GM12878 (cell line): ENCODE results near the gene STAM2. TPM values are rescaled to one million over a fixed set of nuclear protein-coding genes. Genes with fewer than 3 reads are reported as not detected.
"Not testable (repeated sequence)": the region's sequence is repeated elsewhere in the genome, so short reads cannot be mapped to it uniquely, and the experiment has no call there.

ENCODE experiments used
- ATAC-seq: fragments of 200-7000 bp; cut with Tn5 transposase; 3 replicates; pipeline ENCODE4 v1.9.1; 2020; ENCODE audit warnings: mild to moderate bottlenecking, moderate library complexity
- BruUV-seq: library from RNA; stranded (reverse); fragments of 400-500 nt; replicated peaks from 2 replicates; lab custom pipeline; 2021; lab: Mats Ljungman, UMichigan
- CTCF ChIA-PET: fragments of 300-600 bp; sonication (Branson Sonifier 250); formaldehyde crosslinking; extraction: SDS; loops from one replicate; lab custom pipeline; 2021; ENCODE audit warnings: inconsistent platforms; lab: Yijun Ruan, JAX
- POLR2A ChIA-PET: fragments of 350-600 bp; formaldehyde crosslinking; extraction: SDS; loops from one replicate; lab custom pipeline; 2021; ENCODE audit warnings: inconsistent platforms; lab: Charles Lee
- RAD21 ChIA-PET: fragments of 300-600 bp; sonication (Branson Sonifier 250); formaldehyde crosslinking; loops from one replicate; lab custom pipeline; 2023; ENCODE audit warnings: antibody characterized with exemption; ENCODE audit not compliant: unreplicated experiment; lab: Charles Lee
- SMC1A ChIA-PET: fragments of 300-600 bp; sonication (Branson Sonifier 250); formaldehyde crosslinking; loops from one replicate; lab custom pipeline; 2023; ENCODE audit not compliant: unreplicated experiment, uncharacterized antibody; lab: Charles Lee
- DNase-seq: peaks from one replicate; pipeline ENCODE4 v3.0.0-alpha.2; 2011; ENCODE audit warnings: low read depth, low spot score
- FAIRE-seq: peaks from 3 replicates; lab custom pipeline; 2011; peaks lifted over from hg19 to GRCh38; lab: Jason Lieb, UNC
- H2AFZ ChIP-seq: 2 replicates; pipeline ENCODE4 v1.6.0; 2011; ENCODE audit warnings: low read depth, low read length, control low read depth; ENCODE audit not compliant: control insufficient read depth
- H3K27ac ChIP-seq: 2 replicates; pipeline ENCODE4 v1.5.1; 2011; ENCODE audit warnings: control low read depth; ENCODE audit not compliant: control insufficient read depth, insufficient read depth
- H3K27me3 ChIP-seq, 2 experiments: replicated peaks in 1 of 2; 2 replicates each; pipeline versions ENCODE4 v1.6.0 to v1.6.1; 2011; ENCODE audit warnings: low read length in 1 of 2; ENCODE audit not compliant: control insufficient read depth in 2 of 2, insufficient read depth in 2 of 2
- H3K36me3 ChIP-seq, 2 experiments: 2 replicates each; pipeline ENCODE4 v1.5.1; 2011; ENCODE audit warnings: low read length in 1 of 2; ENCODE audit not compliant: control insufficient read depth in 2 of 2, insufficient read depth in 2 of 2
- H3K4me1 ChIP-seq: 2 replicates; pipeline ENCODE4 v1.6.1; 2011; ENCODE audit warnings: mild to moderate bottlenecking, low read length, moderate library complexity, mixed read lengths; ENCODE audit not compliant: control insufficient read depth, insufficient read depth
- H3K4me2 ChIP-seq: 2 replicates; pipeline ENCODE4 v1.6.0; 2011; ENCODE audit warnings: control low read depth; ENCODE audit not compliant: control insufficient read depth, insufficient read depth
- H3K4me3 ChIP-seq: fragments of 200-600 bp; sonication (generic); 2 replicates; pipeline ENCODE4 v1.5.1; 2016
- H3K79me2 ChIP-seq: 2 replicates; pipeline ENCODE4 v1.6.0; 2011; ENCODE audit warnings: low read length; ENCODE audit not compliant: control insufficient read depth, insufficient read depth
- H3K9ac ChIP-seq: 2 replicates; pipeline ENCODE4 v1.8.0; 2011; ENCODE audit warnings: low read length, control low read depth, mixed read lengths; ENCODE audit not compliant: control insufficient read depth, insufficient read depth
- H3K9me3 ChIP-seq: replicated peaks from 3 replicates; pipeline ENCODE4 v1.5.1; 2011; ENCODE audit warnings: mild to moderate bottlenecking, low read length; ENCODE audit not compliant: control insufficient read depth, insufficient read depth
- H4K20me1 ChIP-seq: 2 replicates; pipeline ENCODE4 v1.6.0; 2011; ENCODE audit not compliant: control insufficient read depth, insufficient read depth
- MXI1 ChIP-seq: fragments of 150-350 bp; IDR thresholded peaks from 2 replicates; pipeline ENCODE4 v1.6.1; 2011; ENCODE audit warnings: low read depth, mild to moderate bottlenecking, inconsistent platforms, low read length, improper control_type of control experiment
- POLR2AphosphoS2 ChIP-seq: IDR thresholded peaks from 2 replicates; pipeline ENCODE4 v1.6.1; 2011; ENCODE audit warnings: low read depth, mild to moderate bottlenecking, low read length, improper control_type of control experiment, moderate library complexity
- RFX5 ChIP-seq: IDR thresholded peaks from 2 replicates; pipeline ENCODE4 v1.6.1; 2011; ENCODE audit warnings: low read depth, low read length, improper control_type of control experiment
- WGBS: methylation state at CpG from one replicate; pipeline ENCODE4 v1.1.6; 2016; ENCODE audit warnings: low lambda C conversion rate; ENCODE audit not compliant: insufficient replicate concordance, insufficient coverage; ENCODE audit errors: missing lambda C conversion rate; 5-methylcytosine and 5-hydroxymethylcytosine counted together
- in situ Hi-C: fragments of 300-500 bp; cut with MboI; formaldehyde crosslinking; loops from 9 replicates; pipeline ENCODE4 v1.14.3; 2018; ENCODE audit warnings: mixed read lengths
- intact Hi-C: fragments of 100-400 bp; cut with micrococcal nuclease; formaldehyde crosslinking; loops from one replicate; pipeline ENCODE4 v1.14.2; 2022; ENCODE audit not compliant: unreplicated experiment
- polyA plus RNA-seq, 11 experiments: library from polyadenylated mRNA; depleted of rRNA in 4 of 11; unstranded in 6 of 11; stranded (reverse) in 5 of 11; fragments of >200 nt; fragmentation: Nextera tagmentation in 4 of 11; fragmentation: Illumina TruSeq in 1 of 11; extraction: Ambion mirVana in 4 of 11; extraction: Trizol in 1 of 11; gene quantifications; 1 replicate in 1 of 11; 2 replicates in 10 of 11; pipeline versions ENCODE4 v1.2.1 to v1.2.3, GENCODE V29; 2011 to 2016; ENCODE audit warnings: inconsistent platforms in 2 of 11, missing spikeins in 2 of 11, low read depth in 1 of 11
- total RNA-seq, 4 experiments: library from RNA; depleted of rRNA in 3 of 4; stranded (reverse); fragments of >200 nt in 3 of 4; fragmentation: Illumina TruSeq in 1 of 4; extraction: Trizol in 1 of 4; gene quantifications; 2 replicates each; pipeline versions ENCODE4 v1.2.1 to v1.2.3, GENCODE V29; 2013 to 2021
- TF ChIP-seq, protein P1 (sequence below): fragments of 150-350 bp; IDR thresholded peaks from 2 replicates; pipeline ENCODE4 v1.6.1; 2016; ENCODE audit warnings: low read depth, low read length
- TF ChIP-seq, protein P2 (sequence below): fragments of 450-650 bp; IDR thresholded peaks from 2 replicates; pipeline ENCODE4 v1.6.1; 2017; ENCODE audit warnings: mild to moderate bottlenecking
- TF ChIP-seq, protein P3 (sequence below): IDR thresholded peaks from 2 replicates; pipeline ENCODE4 v1.6.1; 2011; ENCODE audit warnings: low read depth, mild to moderate bottlenecking, low read length, moderate library complexity, borderline replicate concordance; ENCODE audit errors: extremely low read depth

The STAM2 gene
- total and polyA plus RNA-seq, 10 of the 15 experiments (the other 5 are each of a cell fraction or from before 2014, with no cell fraction given): 4.4 to 21.6 (median 16.2) TPM

DNA sequence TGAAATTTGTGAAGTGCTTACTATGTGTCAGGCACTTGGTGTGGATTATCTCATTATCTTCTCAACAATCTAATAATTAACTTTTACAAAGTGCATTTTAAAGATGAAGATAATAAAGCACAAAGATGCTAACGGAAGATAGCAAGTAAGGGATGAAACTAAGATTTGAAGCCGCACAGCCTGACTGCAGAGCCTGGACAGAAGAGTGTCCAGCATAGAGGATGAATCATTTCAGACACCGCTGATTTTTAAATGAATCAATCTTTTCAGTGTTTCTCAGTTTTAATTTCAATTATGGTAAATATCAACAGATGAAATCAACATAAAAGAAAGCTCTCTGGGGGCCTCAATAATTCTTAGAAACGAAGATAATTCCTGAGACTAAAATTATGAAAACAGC lies 24.5 kb upstream of the STAM2 start (continued):
- TF ChIP-seq, protein P1, sequence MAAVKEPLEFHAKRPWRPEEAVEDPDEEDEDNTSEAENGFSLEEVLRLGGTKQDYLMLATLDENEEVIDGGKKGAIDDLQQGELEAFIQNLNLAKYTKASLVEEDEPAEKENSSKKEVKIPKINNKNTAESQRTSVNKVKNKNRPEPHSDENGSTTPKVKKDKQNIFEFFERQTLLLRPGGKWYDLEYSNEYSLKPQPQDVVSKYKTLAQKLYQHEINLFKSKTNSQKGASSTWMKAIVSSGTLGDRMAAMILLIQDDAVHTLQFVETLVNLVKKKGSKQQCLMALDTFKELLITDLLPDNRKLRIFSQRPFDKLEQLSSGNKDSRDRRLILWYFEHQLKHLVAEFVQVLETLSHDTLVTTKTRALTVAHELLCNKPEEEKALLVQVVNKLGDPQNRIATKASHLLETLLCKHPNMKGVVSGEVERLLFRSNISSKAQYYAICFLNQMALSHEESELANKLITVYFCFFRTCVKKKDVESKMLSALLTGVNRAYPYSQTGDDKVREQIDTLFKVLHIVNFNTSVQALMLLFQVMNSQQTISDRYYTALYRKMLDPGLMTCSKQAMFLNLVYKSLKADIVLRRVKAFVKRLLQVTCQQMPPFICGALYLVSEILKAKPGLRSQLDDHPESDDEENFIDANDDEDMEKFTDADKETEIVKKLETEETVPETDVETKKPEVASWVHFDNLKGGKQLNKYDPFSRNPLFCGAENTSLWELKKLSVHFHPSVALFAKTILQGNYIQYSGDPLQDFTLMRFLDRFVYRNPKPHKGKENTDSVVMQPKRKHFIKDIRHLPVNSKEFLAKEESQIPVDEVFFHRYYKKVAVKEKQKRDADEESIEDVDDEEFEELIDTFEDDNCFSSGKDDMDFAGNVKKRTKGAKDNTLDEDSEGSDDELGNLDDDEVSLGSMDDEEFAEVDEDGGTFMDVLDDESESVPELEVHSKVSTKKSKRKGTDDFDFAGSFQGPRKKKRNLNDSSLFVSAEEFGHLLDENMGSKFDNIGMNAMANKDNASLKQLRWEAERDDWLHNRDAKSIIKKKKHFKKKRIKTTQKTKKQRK: no peak

DNA sequence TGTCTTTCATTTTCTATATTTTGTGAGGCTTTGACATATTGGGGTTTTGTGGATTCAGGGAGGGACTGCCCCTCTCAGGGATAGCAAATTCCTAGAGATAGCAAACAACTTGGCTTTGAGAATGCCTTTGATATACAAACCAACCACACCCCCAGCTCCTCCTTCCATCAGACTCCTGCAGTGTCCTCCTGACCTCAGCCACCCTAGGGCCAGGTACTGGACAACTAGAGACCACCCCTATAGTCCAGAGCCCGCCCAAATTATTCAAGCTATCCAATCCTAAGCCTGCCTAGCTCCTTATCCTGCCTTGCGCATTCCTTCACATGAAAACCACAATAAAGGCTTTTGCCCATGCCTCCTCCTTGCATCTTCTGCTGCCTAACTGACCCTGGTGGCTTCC lies 22.9 kb upstream of the STAM2 start:
- ATAC-seq (no peak), DNase-seq (no peak), FAIRE-seq (no peak)
- Histone ChIP-seq H3K36me3 (no peaks in the 10 kb centered on the region), H3K79me2 (no peaks in the 10 kb centered on the region), H3K4me3 (no peak overlapping the region), H3K27ac (no peak overlapping the region), H2AFZ (no peak overlapping the region), H4K20me1 (no peaks in the 10 kb centered on the region), H3K4me2 (no peak overlapping the region), H3K27me3 (no peaks in the 10 kb centered on the region), H3K9me3 (no peaks in the 10 kb centered on the region), H3K9ac (no peak overlapping the region), H3K4me1 (no peaks in the 10 kb centered on the region)
- ChIA-PET RAD21 (no interaction called here), POLR2A (no interaction called here), CTCF (interaction anchor here (0.6 to 1.4 kb wide), 3 partner anchors 22 to 438 kb away, joined by 3 to 4 read pairs (median 3); no protein-coding TSS in a partner anchor), SMC1A (interaction anchor here (1.1 kb wide), 1 partner anchor 268 kb away, joined by 3 read pairs; no protein-coding TSS in a partner anchor)
- intact Hi-C loops: no loop called here
- no TSS peak for BruUV-seq
- TF ChIP-seq, protein P2, sequence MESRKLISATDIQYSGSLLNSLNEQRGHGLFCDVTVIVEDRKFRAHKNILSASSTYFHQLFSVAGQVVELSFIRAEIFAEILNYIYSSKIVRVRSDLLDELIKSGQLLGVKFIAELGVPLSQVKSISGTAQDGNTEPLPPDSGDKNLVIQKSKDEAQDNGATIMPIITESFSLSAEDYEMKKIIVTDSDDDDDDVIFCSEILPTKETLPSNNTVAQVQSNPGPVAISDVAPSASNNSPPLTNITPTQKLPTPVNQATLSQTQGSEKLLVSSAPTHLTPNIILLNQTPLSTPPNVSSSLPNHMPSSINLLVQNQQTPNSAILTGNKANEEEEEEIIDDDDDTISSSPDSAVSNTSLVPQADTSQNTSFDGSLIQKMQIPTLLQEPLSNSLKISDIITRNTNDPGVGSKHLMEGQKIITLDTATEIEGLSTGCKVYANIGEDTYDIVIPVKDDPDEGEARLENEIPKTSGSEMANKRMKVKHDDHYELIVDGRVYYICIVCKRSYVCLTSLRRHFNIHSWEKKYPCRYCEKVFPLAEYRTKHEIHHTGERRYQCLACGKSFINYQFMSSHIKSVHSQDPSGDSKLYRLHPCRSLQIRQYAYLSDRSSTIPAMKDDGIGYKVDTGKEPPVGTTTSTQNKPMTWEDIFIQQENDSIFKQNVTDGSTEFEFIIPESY: no peak
- no peak for TF ChIP-seq RFX5
- TF ChIP-seq MXI1: no peak
- no peak for TF ChIP-seq POLR2AphosphoS2
- TF ChIP-seq, protein P3, sequence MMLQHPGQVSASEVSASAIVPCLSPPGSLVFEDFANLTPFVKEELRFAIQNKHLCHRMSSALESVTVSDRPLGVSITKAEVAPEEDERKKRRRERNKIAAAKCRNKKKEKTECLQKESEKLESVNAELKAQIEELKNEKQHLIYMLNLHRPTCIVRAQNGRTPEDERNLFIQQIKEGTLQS: no peak
- WGBS: 50% methylated on average over 2 of the region's 2 CpGs
- in situ Hi-C loops: loop anchor here (25.0 kb wide), 1 partner anchor 1314 kb away; no protein-coding TSS in a partner anchor

DNA sequence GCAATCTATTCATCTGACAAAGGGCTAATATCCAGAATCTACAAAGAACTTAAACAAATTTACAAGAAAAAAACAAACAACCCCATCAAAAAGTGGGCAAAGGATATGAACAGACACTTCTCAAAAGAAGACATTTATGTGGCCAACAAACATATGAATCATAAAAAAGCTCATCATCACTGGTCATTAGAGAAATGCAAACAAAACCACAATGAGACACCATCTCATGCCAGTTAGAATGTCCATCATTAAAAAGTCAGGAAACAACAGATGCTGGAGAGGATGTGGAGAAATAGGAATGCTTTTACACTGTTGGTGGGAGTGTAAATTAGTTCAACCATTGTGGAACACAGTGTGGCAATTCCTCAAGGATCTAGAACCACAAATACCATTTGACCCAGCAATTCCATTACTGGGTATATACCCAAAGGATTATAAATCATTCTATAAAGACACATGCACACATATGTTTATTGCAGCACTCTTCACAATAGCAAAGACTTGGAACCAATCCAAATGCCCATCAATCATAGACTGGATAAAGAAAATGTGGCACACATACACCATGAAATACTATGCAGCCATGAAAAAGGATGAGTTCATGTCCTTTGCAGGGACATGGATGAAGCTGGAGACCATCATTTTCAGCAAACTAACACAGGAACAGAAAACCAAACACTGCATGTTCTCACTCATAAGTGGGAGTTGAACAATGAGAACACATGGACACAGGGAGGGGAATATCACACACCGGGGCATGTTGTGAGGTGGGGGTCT lies 22.1 kb upstream of the STAM2 start:
- ATAC-seq, H4K20me1 ChIP-seq, H3K4me2 ChIP-seq, H3K9ac ChIP-seq, intact Hi-C loops, RAD21 ChIA-PET, H3K79me2 ChIP-seq, H3K4me1 ChIP-seq, H3K36me3 ChIP-seq, H2AFZ ChIP-seq, FAIRE-seq, DNase-seq, H3K27me3 ChIP-seq, SMC1A ChIA-PET, H3K4me3 ChIP-seq, H3K27ac ChIP-seq, BruUV-seq, H3K9me3 ChIP-seq: not testable (repeated sequence)
- in situ Hi-C loops: loop anchor here (25.0 kb wide), 1 partner anchor 1315 kb away; no protein-coding TSS in a partner anchor
- 40% methylated on average over 1 of the region's 1 CpG for WGBS
- POLR2A ChIA-PET: interaction anchor here (0.6 kb wide), 1 partner anchor 788 kb away, joined by 3 read pairs; the partner anchor contains the start of gene RIF1
- CTCF ChIA-PET: interaction anchor here (0.6 to 1.4 kb wide), 2 partner anchors 21 to 291 kb away, joined by 3 read pairs; no protein-coding TSS in a partner anchor
